ENCODE measurements around the gene TBC1D14.

The TBC1D14 gene

GRCh38 chr4:7005571-7005970 lies 95.9 kb downstream of the TBC1D14 start:
- no peak for TF ChIP-seq ZNF274 (IDR thresholded peaks at IDR 0.05; ENCODE audit: low read depth, low read length)
- TF ChIP-seq SUZ12 (IDR thresholded peaks at IDR 0.05; ENCODE audit: extremely low read depth, insufficient read depth, insufficient read length) = no peak
- TF ChIP-seq YY1 (IDR thresholded peaks at IDR 0.05; ENCODE audit: insufficient read depth, insufficient read length) = no peak
- H3K4me1 ChIP-seq (ENCODE audit: insufficient read depth, insufficient read length) = peaks cover 5% of the 10 kb centered on the region
- peaks cover 95% of the 10 kb centered on the region for H3K36me3 ChIP-seq (ENCODE audit: insufficient read depth, insufficient read length, low read length)
- no peak for DNase-seq (ENCODE audit: low read depth, low spot score)
- H3K9ac ChIP-seq (ENCODE audit: insufficient read length, low read depth) = no peak overlapping the region
- H3K27me3 ChIP-seq (ENCODE audit: insufficient read depth, insufficient read length) = no peaks in the 10 kb centered on the region
- H3K4me3 ChIP-seq (ENCODE audit: insufficient read length, low read depth) = no peak overlapping the region
- H3K9me3 ChIP-seq (ENCODE audit: insufficient read depth, low read length) = no peaks in the 10 kb centered on the region

- Histone ChIP-seq H3K9ac (ENCODE audit: insufficient read length, low read depth) (no peak overlapping the region), H3K9me3 (ENCODE audit: insufficient read depth, low read length) (no peaks in the 10 kb centered on the region), H3K36me3 (ENCODE audit: insufficient read depth, insufficient read length, low read length) (peaks cover 94% of the 10 kb centered on the region), H3K27me3 (ENCODE audit: insufficient read depth, insufficient read length) (no peaks in the 10 kb centered on the region), H3K4me1 (ENCODE audit: insufficient read depth, insufficient read length) (peaks cover 5% of the 10 kb centered on the region), H3K4me3 (ENCODE audit: insufficient read length, low read depth) (no peak overlapping the region)
- TF ChIP-seq ZNF274 (IDR thresholded peaks at IDR 0.05; ENCODE audit: low read depth, low read length) = no peak
- TF ChIP-seq SUZ12 (IDR thresholded peaks at IDR 0.05; ENCODE audit: extremely low read depth, insufficient read depth, insufficient read length) = no peak
- no peak for TF ChIP-seq YY1 (IDR thresholded peaks at IDR 0.05; ENCODE audit: insufficient read depth, insufficient read length)
- no peak for DNase-seq (ENCODE audit: low read depth, low spot score)
These were observed 96.8 kb downstream of the TBC1D14 start for GRCh38 chr4:7006411-7006810.

- no peaks in the 10 kb centered on the region for H3K27me3 ChIP-seq (ENCODE audit: insufficient read depth, insufficient read length)
- peaks cover 86% of the 10 kb centered on the region for H3K36me3 ChIP-seq (ENCODE audit: insufficient read depth, insufficient read length, low read length)
- no peak for DNase-seq (ENCODE audit: low read depth, low spot score)
- no peak overlapping the region for H3K4me3 ChIP-seq (ENCODE audit: insufficient read length, low read depth)
- peaks cover 5% of the 10 kb centered on the region for H3K4me1 ChIP-seq (ENCODE audit: insufficient read depth, insufficient read length)
- TF ChIP-seq SUZ12 (IDR thresholded peaks at IDR 0.05; ENCODE audit: extremely low read depth, insufficient read depth, insufficient read length) = no peak
- no peak for TF ChIP-seq ZNF274 (IDR thresholded peaks at IDR 0.05; ENCODE audit: low read depth, low read length)
- no peak for TF ChIP-seq YY1 (IDR thresholded peaks at IDR 0.05; ENCODE audit: insufficient read depth, insufficient read length)
- H3K9me3 ChIP-seq (ENCODE audit: insufficient read depth, low read length) = no peaks in the 10 kb centered on the region
- no peak overlapping the region for H3K9ac ChIP-seq (ENCODE audit: insufficient read length, low read depth)
These were observed 97.7 kb downstream of the TBC1D14 start for GRCh38 chr4:7007142-7007907.

- TF ChIP-seq SUZ12 (IDR thresholded peaks at IDR 0.05; ENCODE audit: extremely low read depth, insufficient read depth, insufficient read length) (no peak), YY1 (IDR thresholded peaks at IDR 0.05; ENCODE audit: insufficient read depth, insufficient read length) (no peak), ZNF274 (IDR thresholded peaks at IDR 0.05; ENCODE audit: low read depth, low read length) (no peak)
- H3K36me3 ChIP-seq (ENCODE audit: insufficient read depth, insufficient read length, low read length) = peaks cover 85% of the 10 kb centered on the region
- H3K4me3 ChIP-seq (ENCODE audit: insufficient read length, low read depth) = no peak overlapping the region
- no peaks in the 10 kb centered on the region for H3K27me3 ChIP-seq (ENCODE audit: insufficient read depth, insufficient read length)
- H3K9me3 ChIP-seq (ENCODE audit: insufficient read depth, low read length) = no peaks in the 10 kb centered on the region
- peak; percentile 51 for DNase-seq (ENCODE audit: low read depth, low spot score)
- H3K9ac ChIP-seq (ENCODE audit: insufficient read length, low read depth) = no peak overlapping the region
- H3K4me1 ChIP-seq (ENCODE audit: insufficient read depth, insufficient read length) = peaks cover 5% of the 10 kb centered on the region
These were observed 98.3 kb downstream of the TBC1D14 start for GRCh38 chr4:7007944-7008343.

- peaks cover 5% of the 10 kb centered on the region for H3K4me1 ChIP-seq (ENCODE audit: insufficient read depth, insufficient read length)
- H3K27me3 ChIP-seq (ENCODE audit: insufficient read depth, insufficient read length) = no peaks in the 10 kb centered on the region
- no peak overlapping the region for H3K9ac ChIP-seq (ENCODE audit: insufficient read length, low read depth)
- no peaks in the 10 kb centered on the region for H3K9me3 ChIP-seq (ENCODE audit: insufficient read depth, low read length)
- H3K4me3 ChIP-seq (ENCODE audit: insufficient read length, low read depth) = no peak overlapping the region
- H3K36me3 ChIP-seq (ENCODE audit: insufficient read depth, insufficient read length, low read length) = peaks cover 84% of the 10 kb centered on the region
- no peak for TF ChIP-seq ZNF274 (IDR thresholded peaks at IDR 0.05; ENCODE audit: low read depth, low read length)
- no peak for TF ChIP-seq YY1 (IDR thresholded peaks at IDR 0.05; ENCODE audit: insufficient read depth, insufficient read length)
- TF ChIP-seq SUZ12 (IDR thresholded peaks at IDR 0.05; ENCODE audit: extremely low read depth, insufficient read depth, insufficient read length) = no peak
- no peak for DNase-seq (ENCODE audit: low read depth, low spot score)
These were observed 99.9 kb downstream of the TBC1D14 start for GRCh38 chr4:7009564-7009963.

- Histone ChIP-seq H3K27me3 (ENCODE audit: insufficient read depth, insufficient read length) (no peaks in the 10 kb centered on the region), H3K36me3 (ENCODE audit: insufficient read depth, insufficient read length, low read length) (peaks cover 87% of the 10 kb centered on the region), H3K4me1 (ENCODE audit: insufficient read depth, insufficient read length) (no peaks in the 10 kb centered on the region), H3K9ac (ENCODE audit: insufficient read length, low read depth) (no peak overlapping the region), H3K9me3 (ENCODE audit: insufficient read depth, low read length) (no peaks in the 10 kb centered on the region), H3K4me3 (ENCODE audit: insufficient read length, low read depth) (no peak overlapping the region)
- TF ChIP-seq SUZ12 (IDR thresholded peaks at IDR 0.05; ENCODE audit: extremely low read depth, insufficient read depth, insufficient read length) = no peak
- no peak for TF ChIP-seq ZNF274 (IDR thresholded peaks at IDR 0.05; ENCODE audit: low read depth, low read length)
- TF ChIP-seq YY1 (IDR thresholded peaks at IDR 0.05; ENCODE audit: insufficient read depth, insufficient read length) = no peak
- no peak for DNase-seq (ENCODE audit: low read depth, low spot score)
These were observed 103.5 kb downstream of the TBC1D14 start for GRCh38 chr4:7013175-7013574.

- Histone ChIP-seq H3K9me3 (ENCODE audit: insufficient read depth, low read length) (no peaks in the 10 kb centered on the region), H3K36me3 (ENCODE audit: insufficient read depth, insufficient read length, low read length) (peaks cover 82% of the 10 kb centered on the region), H3K4me1 (ENCODE audit: insufficient read depth, insufficient read length) (peaks cover 2% of the 10 kb centered on the region), H3K27me3 (ENCODE audit: insufficient read depth, insufficient read length) (no peaks in the 10 kb centered on the region), H3K4me3 (ENCODE audit: insufficient read length, low read depth) (no peak overlapping the region), H3K9ac (ENCODE audit: insufficient read length, low read depth) (no peak overlapping the region)
- DNase-seq (ENCODE audit: low read depth, low spot score) = no peak
- no peak for TF ChIP-seq YY1 (IDR thresholded peaks at IDR 0.05; ENCODE audit: insufficient read depth, insufficient read length)
- no peak for TF ChIP-seq ZNF274 (IDR thresholded peaks at IDR 0.05; ENCODE audit: low read depth, low read length)
- no peak for TF ChIP-seq SUZ12 (IDR thresholded peaks at IDR 0.05; ENCODE audit: extremely low read depth, insufficient read depth, insufficient read length)
These were observed 105.2 kb downstream of the TBC1D14 start for GRCh38 chr4:7014815-7015214.
